ENCODE data around the gene ZNF467.

Gene ZNF467

DNA sequence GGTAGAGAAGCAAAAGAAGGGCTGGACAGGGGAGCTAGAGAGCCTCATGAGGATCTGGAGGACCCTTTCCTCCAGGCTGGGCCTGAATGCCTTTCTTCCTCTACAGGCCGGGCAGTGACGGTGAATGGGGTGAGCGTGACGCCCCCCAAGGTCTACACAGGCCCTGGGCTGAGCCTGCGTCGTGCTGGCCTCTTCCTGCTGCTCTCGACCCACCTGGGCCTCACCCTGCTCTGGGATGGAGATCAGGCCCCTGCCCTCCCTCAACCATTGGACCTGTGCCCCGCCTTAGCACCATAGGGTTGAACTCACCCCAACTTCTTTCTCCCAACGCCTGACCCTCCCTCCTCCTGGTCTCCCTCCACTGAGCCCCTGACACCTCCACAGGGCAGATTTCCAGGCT is 12.6 kb upstream of the ZNF467 start:
- DNase-seq (ENCODE audit: low read depth): no peak

GRCh38 chr7:149785402-149785801 is 12.0 kb upstream of the ZNF467 start:
- DNase-seq (ENCODE audit: low read depth): no peak

DNA sequence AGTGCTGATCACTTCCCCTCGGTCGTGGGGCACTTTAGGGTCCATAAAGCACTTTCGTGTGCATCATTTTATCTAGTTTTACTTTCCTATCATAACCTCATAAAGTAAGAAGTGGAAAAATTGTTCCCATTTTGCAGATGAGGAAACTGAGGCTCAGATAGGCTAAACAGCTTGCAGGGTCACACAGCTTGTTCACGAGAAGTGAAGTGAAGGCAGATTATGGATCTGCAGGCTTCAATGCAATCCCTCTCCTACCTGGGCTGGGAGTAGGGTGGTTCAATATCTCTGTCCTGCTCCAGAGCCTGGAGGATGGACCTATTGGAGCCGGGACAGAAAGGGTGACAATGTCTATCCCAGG is 10.8 kb upstream of the ZNF467 start:
- DNase-seq (ENCODE audit: low read depth): no peak

GRCh38 chr7:149783386-149784250 is 10.2 kb upstream of the ZNF467 start:
- DNase-seq (ENCODE audit: low read depth): no peak

GRCh38 chr7:149782682-149783345 is 9.4 kb upstream of the ZNF467 start:
- DNase-seq (ENCODE audit: low read depth): no peak

DNA sequence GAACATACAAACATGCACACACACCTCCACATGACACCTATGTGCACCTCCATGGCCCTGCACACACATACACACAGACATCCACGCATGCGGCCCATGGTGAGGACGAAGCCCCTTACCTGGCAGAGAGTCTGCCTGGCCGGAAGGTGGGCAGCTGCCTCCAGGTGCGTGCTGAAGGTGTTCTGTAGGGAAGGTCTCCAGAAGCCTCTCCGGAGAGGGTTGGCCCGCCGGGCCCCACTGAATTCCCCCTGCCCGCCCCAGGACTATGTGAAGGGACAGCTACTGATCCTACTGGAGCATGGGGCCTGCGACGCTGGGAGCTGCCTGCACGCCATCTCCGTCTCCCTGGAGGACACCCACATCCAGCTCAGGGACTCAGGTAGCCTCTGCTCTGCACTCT is 8.5 kb upstream of the ZNF467 start:
- no peak for DNase-seq (ENCODE audit: low read depth)

DNA sequence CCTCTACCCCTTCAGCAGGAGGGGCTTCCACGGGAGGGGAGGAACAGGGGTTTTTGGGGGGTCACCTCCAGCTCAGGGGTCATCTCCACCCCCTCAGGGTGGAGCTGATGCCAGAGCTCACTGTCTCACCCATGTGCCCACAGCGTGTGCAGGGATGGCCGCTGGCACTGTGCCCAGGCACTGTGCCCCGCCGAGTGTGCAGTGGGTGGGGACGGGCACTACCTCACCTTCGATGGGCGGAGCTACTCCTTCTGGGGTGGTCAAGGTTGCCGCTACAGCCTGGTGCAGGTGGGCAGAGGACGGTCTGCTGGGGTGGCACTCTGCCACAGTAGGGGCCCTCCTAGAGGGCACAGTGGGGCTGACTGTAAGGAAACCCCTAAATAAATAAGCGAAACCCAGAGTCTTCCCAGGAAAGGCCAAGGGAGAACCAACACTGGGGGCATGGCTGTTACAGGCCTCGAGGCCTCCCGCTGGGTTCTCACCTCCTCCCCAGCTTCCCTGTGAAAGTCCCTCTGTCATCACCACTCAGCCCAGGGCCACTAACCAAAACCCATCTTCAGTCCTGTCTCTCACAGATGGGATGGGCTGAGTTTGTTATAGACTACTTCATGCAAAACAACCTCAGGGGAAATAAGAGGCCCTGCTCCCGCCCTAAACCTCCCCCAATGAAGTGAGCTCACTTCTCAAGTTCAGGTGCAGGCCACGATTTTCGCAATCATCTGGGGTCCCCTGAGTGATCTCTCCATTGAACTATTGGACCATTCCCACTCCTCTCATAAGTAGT is 7.4 kb upstream of the ZNF467 start:
- no peak for DNase-seq (ENCODE audit: low read depth)

GRCh38 chr7:149780056-149780455 is 6.7 kb upstream of the ZNF467 start:
- no peak for DNase-seq (ENCODE audit: low read depth)

DNA sequence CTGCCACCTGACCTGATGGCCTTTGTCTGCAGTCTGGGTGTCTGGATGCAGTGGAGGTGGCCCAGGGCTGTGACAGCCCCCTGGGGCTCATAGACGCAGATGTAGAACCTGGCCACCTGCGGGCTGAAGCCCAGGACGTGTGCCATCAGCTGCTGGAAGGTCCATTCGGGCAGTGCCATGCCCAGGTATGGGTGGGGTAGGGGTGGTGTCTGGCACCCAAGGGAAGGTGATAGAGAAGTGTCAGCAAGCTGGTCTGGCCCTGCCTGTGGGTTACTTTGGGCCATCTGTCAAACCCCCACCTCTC is 6.1 kb upstream of the ZNF467 start:
- no peak for DNase-seq (ENCODE audit: low read depth)

GRCh38 chr7:149778696-149779501 is 5.5 kb upstream of the ZNF467 start:
- no peak for DNase-seq (ENCODE audit: low read depth)

- DNase-seq (ENCODE audit: low read depth): no peak
Observed at GRCh38 chr7:149778327-149778637, 4.9 kb upstream of the ZNF467 start.

DNA sequence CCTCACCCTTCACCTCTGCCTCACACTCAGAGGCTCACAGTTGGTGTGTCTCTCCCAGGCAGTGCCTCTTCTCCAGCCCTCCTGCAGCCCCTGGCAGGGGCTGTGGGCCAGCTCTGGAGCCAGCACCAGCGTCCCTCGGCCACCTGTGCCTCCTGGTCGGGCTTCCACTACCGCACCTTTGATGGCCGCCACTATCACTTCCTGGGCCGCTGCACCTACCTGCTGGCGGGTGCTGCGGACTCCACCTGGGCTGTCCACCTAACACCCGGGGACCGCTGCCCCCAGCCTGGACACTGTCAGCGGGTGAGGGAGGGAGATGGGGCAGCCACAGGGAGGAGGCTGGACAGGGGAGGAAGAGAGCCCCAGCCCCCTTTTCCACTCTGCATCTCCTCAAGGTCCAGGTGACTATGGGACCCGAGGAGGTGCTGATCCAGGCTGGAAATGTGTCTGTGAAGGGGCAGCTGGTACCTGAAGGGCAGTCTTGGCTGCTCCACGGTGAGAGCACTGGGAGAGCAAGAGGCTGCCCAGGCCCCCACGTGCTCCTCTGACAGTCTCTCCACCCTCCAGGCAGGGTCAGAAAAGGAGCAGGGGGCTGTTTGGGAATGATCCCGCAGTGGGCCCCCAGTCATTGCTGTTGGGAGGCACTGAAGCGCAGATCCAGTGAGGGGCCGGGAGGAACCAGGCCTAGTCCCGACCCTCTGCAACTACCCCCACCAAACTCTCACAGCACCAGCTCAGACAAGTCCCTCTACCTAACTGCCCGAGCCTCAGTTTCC is 4.4 kb upstream of the ZNF467 start:
- no peak for DNase-seq (ENCODE audit: low read depth)

DNA sequence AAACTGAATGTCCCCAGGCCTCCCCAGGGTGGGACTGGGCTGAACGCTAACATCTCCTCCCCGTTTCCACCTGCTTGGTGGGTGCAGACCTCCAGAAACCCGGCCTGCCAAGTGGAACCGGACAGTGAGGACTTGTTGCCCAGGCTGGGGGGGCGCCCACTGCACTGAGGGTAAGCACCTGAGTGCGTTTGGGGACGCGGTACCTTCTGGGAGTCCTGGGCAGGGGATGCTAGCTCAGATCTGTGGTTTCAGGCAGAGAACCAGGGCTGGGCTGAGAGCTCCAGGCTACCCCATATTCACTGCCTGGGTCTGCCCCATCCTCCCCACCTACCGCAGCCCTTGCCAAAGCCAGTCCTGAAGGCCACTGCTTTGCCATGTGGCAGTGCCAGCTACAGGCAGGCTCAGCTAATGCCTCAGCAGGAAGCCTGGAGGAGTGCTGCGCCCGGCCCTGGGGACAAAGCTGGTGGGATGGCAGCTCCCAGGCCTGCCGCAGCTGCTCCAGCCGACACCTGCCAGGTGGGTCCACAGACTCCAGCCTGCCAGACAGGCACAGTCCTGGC is 3.5 kb upstream of the ZNF467 start:
- DNase-seq (ENCODE audit: low read depth): no peak

- DNase-seq (ENCODE audit: low read depth): no peak
Observed at GRCh38 chr7:149776289-149776688, 2.9 kb upstream of the ZNF467 start.

GRCh38 chr7:149775176-149775556 is 1.8 kb upstream of the ZNF467 start:
- no peak for DNase-seq (ENCODE audit: low read depth)

GRCh38 chr7:149774237-149775175 is 1.1 kb upstream of the ZNF467 start:
- DNase-seq (ENCODE audit: low read depth): no peak

DNA sequence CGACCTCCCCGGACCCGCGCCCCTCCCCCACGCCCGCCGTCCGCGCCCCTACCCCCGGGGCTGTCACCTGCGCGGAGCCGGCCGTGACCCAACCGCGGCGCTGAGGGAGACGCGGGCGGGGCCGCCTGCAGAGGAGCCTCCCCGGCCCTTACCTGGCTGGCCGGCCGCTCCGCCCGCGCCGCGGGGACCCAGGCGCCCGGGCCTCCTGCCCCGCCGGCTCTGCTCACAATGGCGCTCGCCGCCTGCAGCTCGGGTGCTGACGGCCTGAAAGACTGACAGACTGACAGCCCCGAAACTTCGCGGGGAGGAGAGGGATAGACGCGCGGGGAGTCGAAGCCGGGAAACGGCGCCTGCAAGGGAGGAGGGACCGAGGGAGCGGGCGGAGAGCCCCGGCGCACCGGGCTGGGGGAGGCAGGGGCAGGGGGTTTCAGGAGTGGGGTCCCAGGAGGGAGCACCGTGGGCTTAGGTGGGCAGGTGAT is 393 bp downstream of the ZNF467 start:
- DNase-seq (ENCODE audit: low read depth): no peak

- DNase-seq (ENCODE audit: low read depth): no peak
Observed at GRCh38 chr7:149772241-149772955, 990 bp downstream of the ZNF467 start.

GRCh38 chr7:149771720-149772240 is 1.6 kb downstream of the ZNF467 start:
- DNase-seq (ENCODE audit: low read depth): peak; percentile 65

All from stimulated activated CD8-positive, alpha-beta memory T cell treated with anti-CD3 and anti-CD28 coated beads, Interleukin-15, amount 100 ng/mL, for 24 hours (primary cell).